NCI-H2171 (cell line): ENCODE data around the gene TLX1.
"Not testable (repeated sequence)": the region's sequence is repeated elsewhere in the genome, so short reads cannot be mapped to it uniquely, and the experiment has no call there.

ENCODE experiments used
- DNase-seq: peaks from one replicate; lab custom pipeline; 2025; lab: John Stamatoyannopoulos, UW

TLX1 gene

GRCh38 chr10:101152316-101152715, 21.2 kb downstream of the TLX1 start:
- no peak for DNase-seq

GRCh38 chr10:101154506-101154905, 23.4 kb downstream of the TLX1 start:
- DNase-seq = not testable (repeated sequence)

GRCh38 chr10:101155896-101156295, 24.8 kb downstream of the TLX1 start:
- no peak for DNase-seq

- no peak for DNase-seq
These were observed 26.8 kb downstream of the TLX1 start for GRCh38 chr10:101157756-101158458.

- DNase-seq = no peak
These were observed 27.5 kb downstream of the TLX1 start for GRCh38 chr10:101158459-101159058.

GRCh38 chr10:101161494-101162299, 30.6 kb downstream of the TLX1 start:
- DNase-seq = peak; percentile 26

GRCh38 chr10:101162677-101163076, 31.6 kb downstream of the TLX1 start:
- DNase-seq = peak; percentile 38

- no peak for DNase-seq
These were observed 32.9 kb downstream of the TLX1 start for GRCh38 chr10:101164020-101164419.

GRCh38 chr10:101165736-101166135, 34.6 kb downstream of the TLX1 start:
- DNase-seq = no peak

GRCh38 chr10:101166430-101166829, 35.3 kb downstream of the TLX1 start:
- no peak for DNase-seq

GRCh38 chr10:101172741-101173140, 41.6 kb downstream of the TLX1 start:
- DNase-seq = no peak

- DNase-seq = no peak
These were observed 43.2 kb downstream of the TLX1 start for GRCh38 chr10:101174319-101174718.

- DNase-seq = no peak
These were observed 45.5 kb downstream of the TLX1 start for GRCh38 chr10:101176577-101176976.

- DNase-seq = no peak
These were observed 51.8 kb downstream of the TLX1 start for GRCh38 chr10:101182936-101183335.

GRCh38 chr10:101183458-101184183, 52.5 kb downstream of the TLX1 start:
- DNase-seq = no peak
